HEK293T (cell line): ENCODE measurements around the gene FHIT.
A peak's percentile ranks its signal among the peaks of the same experiment; 100 is the strongest.

Experiments used
- CTCF ChIA-PET: fragments of 350-600 bp; formaldehyde crosslinking; extraction: SDS; loops from one replicate; lab custom pipeline; 2021; ENCODE audit warnings: antibody characterized with exemption, inconsistent platforms; lab: Yijun Ruan, JAX
- POLR2A ChIA-PET: fragments of 350-600 bp; formaldehyde crosslinking; extraction: SDS; loops from one replicate; lab custom pipeline; 2020; ENCODE audit warnings: antibody characterized with exemption, inconsistent platforms; lab: Yijun Ruan, JAX
- DNase-seq: peaks from one replicate; pipeline ENCODE4 v3.0.0; 2012; ENCODE audit warnings: mixed read lengths; ENCODE audit errors: extremely low spot score
- ARNT ChIP-seq: fragments of 450-650 bp; IDR thresholded peaks from 2 replicates; pipeline ENCODE4 v1.6.1; 2017; ENCODE audit warnings: mild to moderate bottlenecking
- BHLHE40 ChIP-seq: fragments of 450-650 bp; IDR thresholded peaks from 2 replicates; pipeline ENCODE4 v1.6.1; 2016; ENCODE audit warnings: mild to moderate bottlenecking, moderate library complexity, borderline replicate concordance
- CTBP1 ChIP-seq: fragments of 450-650 bp; IDR thresholded peaks from 2 replicates; pipeline ENCODE4 v1.6.1; 2016; ENCODE audit warnings: borderline replicate concordance
- ELF4 ChIP-seq: fragments of 450-650 bp; IDR thresholded peaks from 2 replicates; pipeline ENCODE4 v1.6.1; 2017; ENCODE audit warnings: antibody characterized with exemption
- FOXA1 ChIP-seq: fragments of 450-650 bp; IDR thresholded peaks from 2 replicates; pipeline ENCODE4 v1.6.1; 2016; ENCODE audit warnings: mild to moderate bottlenecking
- FOXK2 ChIP-seq: fragments of 450-650 bp; IDR thresholded peaks from 2 replicates; pipeline ENCODE4 v1.6.1; 2016; ENCODE audit warnings: mild to moderate bottlenecking
- FOXM1 ChIP-seq: fragments of 450-650 bp; IDR thresholded peaks from 2 replicates; pipeline ENCODE4 v1.6.1; 2017; ENCODE audit warnings: mild to moderate bottlenecking, borderline replicate concordance
- HDGF ChIP-seq: fragments of 450-650 bp; IDR thresholded peaks from 2 replicates; pipeline ENCODE4 v1.6.1; 2017; ENCODE audit warnings: antibody characterized with exemption, borderline replicate concordance
- L3MBTL2 ChIP-seq: fragments of 450-650 bp; conservative IDR thresholded peaks from 2 replicates; pipeline ENCODE4 v1.6.1; 2016; ENCODE audit warnings: mild to moderate bottlenecking
- LEF1 ChIP-seq: fragments of 450-650 bp; IDR thresholded peaks from 2 replicates; pipeline ENCODE4 v1.6.1; 2017; ENCODE audit warnings: mild to moderate bottlenecking, borderline replicate concordance
- NFRKB ChIP-seq: fragments of 450-650 bp; IDR thresholded peaks from 2 replicates; pipeline ENCODE4 v1.6.1; 2016; ENCODE audit warnings: mild to moderate bottlenecking, moderate library complexity
- SP1 ChIP-seq: fragments of 450-650 bp; IDR thresholded peaks from 2 replicates; pipeline ENCODE4 v1.6.1; 2017
- SUZ12 ChIP-seq: fragments of 450-650 bp; IDR thresholded peaks from 2 replicates; pipeline ENCODE4 v1.6.1; 2016; ENCODE audit warnings: mild to moderate bottlenecking
- TARDBP ChIP-seq: fragments of 450-650 bp; IDR thresholded peaks from 2 replicates; pipeline ENCODE4 v1.6.1; 2016
- ZNF384 ChIP-seq: fragments of 450-650 bp; IDR thresholded peaks from 2 replicates; pipeline ENCODE4 v1.6.1; 2016
- TF ChIP-seq, protein P1 (sequence below): fragments of 450-650 bp; IDR thresholded peaks from 2 replicates; pipeline ENCODE4 v1.6.1; 2016

Gene FHIT

GRCh38 chr3:60952055-60952454, 299.2 kb downstream of the FHIT start:
- TF ChIP-seq HDGF = no peak
- no peak for TF ChIP-seq SUZ12
- TF ChIP-seq ELF4 = no peak
- TF ChIP-seq NFRKB = no peak
- TF ChIP-seq FOXA1 = no peak
- TF ChIP-seq LEF1 = no peak
- TF ChIP-seq CTBP1 = no peak
- TF ChIP-seq SP1 = no peak
- TF ChIP-seq, protein P1, sequence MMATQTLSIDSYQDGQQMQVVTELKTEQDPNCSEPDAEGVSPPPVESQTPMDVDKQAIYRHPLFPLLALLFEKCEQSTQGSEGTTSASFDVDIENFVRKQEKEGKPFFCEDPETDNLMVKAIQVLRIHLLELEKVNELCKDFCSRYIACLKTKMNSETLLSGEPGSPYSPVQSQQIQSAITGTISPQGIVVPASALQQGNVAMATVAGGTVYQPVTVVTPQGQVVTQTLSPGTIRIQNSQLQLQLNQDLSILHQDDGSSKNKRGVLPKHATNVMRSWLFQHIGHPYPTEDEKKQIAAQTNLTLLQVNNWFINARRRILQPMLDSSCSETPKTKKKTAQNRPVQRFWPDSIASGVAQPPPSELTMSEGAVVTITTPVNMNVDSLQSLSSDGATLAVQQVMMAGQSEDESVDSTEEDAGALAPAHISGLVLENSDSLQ = no peak
- TF ChIP-seq BHLHE40 = no peak
- no peak for TF ChIP-seq TARDBP
- ChIA-PET CTCF (no interaction called here), POLR2A (no interaction called here)
- no peak for DNase-seq

DNA sequence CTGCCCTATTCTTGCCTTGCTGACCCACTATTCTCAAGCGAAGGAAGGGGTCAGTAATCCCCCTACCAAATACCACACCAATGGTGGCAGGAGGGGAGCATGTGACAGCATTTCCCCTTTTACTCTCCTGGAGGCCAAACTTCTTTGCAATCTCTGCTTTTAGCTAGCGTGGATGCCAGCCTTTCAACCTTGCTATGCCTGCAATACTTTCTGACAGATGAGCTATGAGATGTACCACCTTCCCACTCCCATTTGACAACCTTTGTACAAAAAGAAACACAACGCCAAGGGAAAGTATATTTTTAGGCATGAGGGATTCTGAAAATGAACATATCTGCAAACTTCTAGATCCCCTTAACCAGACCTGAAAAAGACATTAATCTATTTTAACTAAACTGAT, 302.1 kb downstream of the FHIT start:
- TF ChIP-seq ELF4 = no peak
- no peak for TF ChIP-seq FOXM1
- TF ChIP-seq ZNF384 = no peak
- TF ChIP-seq SUZ12 = no peak
- TF ChIP-seq SP1 = no peak
- TF ChIP-seq HDGF = no peak
- no peak for TF ChIP-seq NFRKB
- TF ChIP-seq FOXA1 = no peak
- TF ChIP-seq LEF1 = no peak
- no peak for TF ChIP-seq CTBP1
- no peak for TF ChIP-seq L3MBTL2
- TF ChIP-seq, protein P1 = no peak
- TF ChIP-seq BHLHE40 = no peak
- TF ChIP-seq FOXK2 = no peak
- no peak for TF ChIP-seq TARDBP
- TF ChIP-seq ARNT = no peak
- no peak for DNase-seq
- CTCF ChIA-PET = no interaction called here
- POLR2A ChIA-PET = no interaction called here

- no peak for DNase-seq
- ChIA-PET CTCF (no interaction called here), POLR2A (no interaction called here)
- TF ChIP-seq ELF4 = no peak
- TF ChIP-seq SP1 = no peak
- TF ChIP-seq NFRKB = no peak
- TF ChIP-seq FOXA1 = no peak
Observed at GRCh38 chr3:60948488-60948887, 302.8 kb downstream of the FHIT start.

- CTCF ChIA-PET = no interaction called here
- DNase-seq = no peak
Observed at GRCh38 chr3:60935709-60936108, 315.5 kb downstream of the FHIT start.

DNA sequence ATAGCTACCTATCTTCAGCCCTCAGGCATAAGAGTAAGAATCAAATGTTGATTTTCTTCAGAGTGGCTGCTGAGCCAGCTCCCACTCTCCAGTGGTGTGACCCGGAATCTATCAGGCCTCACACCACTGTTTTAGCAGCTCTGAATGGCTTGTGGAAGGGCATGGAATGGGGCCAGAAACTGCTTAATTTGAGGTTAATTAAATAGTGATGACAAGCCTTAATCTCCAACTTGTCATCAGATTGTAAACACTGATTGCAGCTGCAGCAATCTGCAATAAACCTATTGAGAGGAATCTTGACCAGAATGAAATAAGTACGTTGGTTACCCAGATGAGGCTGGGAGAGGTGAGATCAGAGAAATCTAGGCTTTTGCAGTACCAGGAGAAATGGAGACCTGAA, 317.4 kb downstream of the FHIT start:
- ChIA-PET CTCF (no interaction called here), POLR2A (no interaction called here)
- no peak for DNase-seq
- no peak for TF ChIP-seq SUZ12
- no peak for TF ChIP-seq ARNT

More at GRCh38 chr3:60935709-60936108, 315.5 kb downstream of the FHIT start:
- TF ChIP-seq, protein P1 = no peak
- no peak for TF ChIP-seq ARNT
- TF ChIP-seq BHLHE40 = no peak
- POLR2A ChIA-PET = no interaction called here

GRCh38 chr3:60932643-60933042, 318.6 kb downstream of the FHIT start:
- POLR2A ChIA-PET = no interaction called here
- no peak for DNase-seq
- CTCF ChIA-PET = no interaction called here
- TF ChIP-seq LEF1 (no peak), TARDBP (no peak), NFRKB (no peak), ARNT (no peak)

- ChIA-PET CTCF (no interaction called here), POLR2A (no interaction called here)
- no peak for DNase-seq
- TF ChIP-seq ZNF384 (no peak), ELF4 (no peak), FOXA1 (no peak), HDGF (no peak), TARDBP (no peak), ARNT (no peak), CTBP1 (no peak)
- TF ChIP-seq, protein P1 = no peak
Observed at GRCh38 chr3:60932170-60932569, 319.1 kb downstream of the FHIT start.

DNA sequence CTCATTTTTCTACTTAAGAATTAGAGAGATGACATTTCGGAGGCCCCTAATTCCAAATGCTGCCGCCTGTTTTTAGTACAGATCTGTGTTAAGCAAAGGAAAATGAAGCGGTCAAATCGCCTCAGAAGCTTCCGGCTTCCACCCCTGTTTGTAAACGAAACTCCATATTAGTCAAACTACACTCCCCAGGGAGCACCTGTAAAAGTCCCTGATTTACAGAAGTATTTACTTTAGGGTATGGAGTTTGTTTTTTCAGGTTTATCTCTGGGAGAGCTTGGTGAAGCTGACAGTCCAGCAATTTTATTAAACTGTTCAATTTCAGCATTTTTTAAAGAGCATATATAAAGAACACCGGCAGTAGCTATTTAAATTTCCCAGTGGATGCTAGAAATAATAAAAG, 319.8 kb downstream of the FHIT start:
- CTCF ChIA-PET = no interaction called here
- POLR2A ChIA-PET = no interaction called here
- no peak for TF ChIP-seq ARNT
- TF ChIP-seq SP1 = no peak
- TF ChIP-seq, protein P1 = peak; percentile 57
- TF ChIP-seq NFRKB = no peak
- TF ChIP-seq FOXM1 = no peak
- no peak for TF ChIP-seq L3MBTL2
- TF ChIP-seq HDGF = no peak
- peak; percentile 27 for DNase-seq
